ENCODE data around the gene TBC1D2B. TPM values are rescaled to one million over a fixed set of nuclear protein-coding genes. Genes with fewer than 3 reads are reported as not detected.

TBC1D2B gene
- total RNA-seq, 1 donor from 2014 or later: 22.1 TPM

- H3K4me1 Mint-ChIP-seq (ENCODE audit: unreplicated experiment): peaks cover 15% of the 10 kb centered on the region
- no peak for DNase-seq (ENCODE audit: extremely low spot score, unreplicated experiment)
- no peak overlapping the region for H3K4me3 Mint-ChIP-seq
- peaks cover 22% of the 10 kb centered on the region for H3K36me3 Mint-ChIP-seq
- TF ChIP-seq CTCF (conservative IDR thresholded peaks at IDR 0.05): no peak
- H3K27ac Mint-ChIP-seq: no peak overlapping the region
- no peaks in the 10 kb centered on the region for H3K9me3 Mint-ChIP-seq
- H3K27me3 Mint-ChIP-seq: no peaks in the 10 kb centered on the region
Observed at GRCh38 chr15:78023081-78023665, 54.3 kb downstream of the TBC1D2B start.

- no peak for TF ChIP-seq CTCF (conservative IDR thresholded peaks at IDR 0.05)
- peaks cover 22% of the 10 kb centered on the region for H3K36me3 Mint-ChIP-seq
- peaks cover 15% of the 10 kb centered on the region for H3K4me1 Mint-ChIP-seq (ENCODE audit: unreplicated experiment)
- H3K27ac Mint-ChIP-seq: no peak overlapping the region
- H3K27me3 Mint-ChIP-seq: no peaks in the 10 kb centered on the region
- H3K4me3 Mint-ChIP-seq: no peak overlapping the region
- no peak for DNase-seq (ENCODE audit: extremely low spot score, unreplicated experiment)
- H3K9me3 Mint-ChIP-seq: no peaks in the 10 kb centered on the region
Observed at GRCh38 chr15:78021761-78022160, 55.8 kb downstream of the TBC1D2B start.

- no peak for TF ChIP-seq CTCF (conservative IDR thresholded peaks at IDR 0.05)
- H3K27me3 Mint-ChIP-seq: no peaks in the 10 kb centered on the region
- H3K9me3 Mint-ChIP-seq: no peaks in the 10 kb centered on the region
- no peak for DNase-seq (ENCODE audit: extremely low spot score, unreplicated experiment)
- peaks cover 12% of the 10 kb centered on the region for H3K36me3 Mint-ChIP-seq
- peaks cover 7% of the 10 kb centered on the region for H3K4me1 Mint-ChIP-seq (ENCODE audit: unreplicated experiment)
- H3K27ac Mint-ChIP-seq: no peak overlapping the region
- no peak overlapping the region for H3K4me3 Mint-ChIP-seq
Observed at GRCh38 chr15:78020007-78020406, 57.5 kb downstream of the TBC1D2B start.

- peaks cover 12% of the 10 kb centered on the region for H3K36me3 Mint-ChIP-seq
- H3K4me3 Mint-ChIP-seq: no peak overlapping the region
- TF ChIP-seq CTCF (conservative IDR thresholded peaks at IDR 0.05): no peak
- H3K4me1 Mint-ChIP-seq (ENCODE audit: unreplicated experiment): no peaks in the 10 kb centered on the region
- no peak for DNase-seq (ENCODE audit: extremely low spot score, unreplicated experiment)
- H3K27me3 Mint-ChIP-seq: no peaks in the 10 kb centered on the region
- H3K27ac Mint-ChIP-seq: no peak overlapping the region
- H3K9me3 Mint-ChIP-seq: no peaks in the 10 kb centered on the region
Observed at GRCh38 chr15:78018946-78019644, 58.4 kb downstream of the TBC1D2B start.

GRCh38 chr15:78018445-78018844, 59.1 kb downstream of the TBC1D2B start:
- DNase-seq (ENCODE audit: extremely low spot score, unreplicated experiment): no peak
- Mint-ChIP-seq H3K27ac (no peak overlapping the region), H3K9me3 (no peaks in the 10 kb centered on the region), H3K4me3 (no peak overlapping the region), H3K27me3 (no peaks in the 10 kb centered on the region), H3K4me1 (ENCODE audit: unreplicated experiment) (no peaks in the 10 kb centered on the region), H3K36me3 (peaks cover 10% of the 10 kb centered on the region)
- no peak for TF ChIP-seq CTCF (conservative IDR thresholded peaks at IDR 0.05)
